Uterus (tissue), 2 donors: ENCODE measurements around the gene EYS.

Experiments used
- CTCF ChIP-seq, 4 experiments: fragments of 200-600 bp in 2 of 4; fragments of 450-650 bp in 2 of 4; sonication (generic) in 2 of 4; IDR thresholded peaks; one replicate each; pipeline ENCODE4 v1.5.1; 2016 to 2019; ENCODE audit warnings: antibody characterized with exemption in 4 of 4, mild to moderate bottlenecking in 2 of 4, moderate library complexity in 1 of 4
- POLR2A ChIP-seq, 2 donors: fragments of 450-650 bp; IDR thresholded peaks; one replicate each; pipeline ENCODE4 v1.6.1; 2016; ENCODE audit warnings: antibody characterized with exemption in 2 of 2, mild to moderate bottlenecking in 1 of 2, moderate library complexity in 1 of 2

- no peak for TF ChIP-seq CTCF (IDR thresholded peaks at IDR 0.05)
- TF ChIP-seq POLR2A (IDR thresholded peaks at IDR 0.05), result no peak
Measured at GRCh38 chr6:65402564-65402963, 304.5 kb downstream of the EYS start.
